Measurements from ENCODE around the gene NR2F1. TPM values are rescaled to one million over a fixed set of nuclear protein-coding genes. Genes with fewer than 3 reads are reported as not detected.

NR2F1 gene
- total RNA-seq, 1 experiment from 2014 or later = not detected

GRCh38 chr5:93575461-93576414, 7.3 kb upstream of the NR2F1 start:
- Histone ChIP-seq H3K9me2 (replicated peaks; ENCODE audit: insufficient read depth, low read length) (no peaks in the 10 kb centered on the region), H3K27ac (ENCODE audit: low read length) (no peak overlapping the region), H3K4me2 (ENCODE audit: low read depth, low read length, poor library complexity, severe bottlenecking) (no peak overlapping the region), H3K9me3 (ENCODE audit: low read length) (no peaks in the 10 kb centered on the region), H3K36me3 (ENCODE audit: insufficient read depth, low read length) (no peaks in the 10 kb centered on the region), H4K20me1 (ENCODE audit: insufficient read depth, low read depth, low read length) (no peaks in the 10 kb centered on the region), H3K27me3 (ENCODE audit: low read length) (no peaks in the 10 kb centered on the region), H2AFZ (ENCODE audit: low read length) (no peak overlapping the region), H3K4me3 (ENCODE audit: low read length) (no peak overlapping the region), H3K4me1 (ENCODE audit: low read length) (no peaks in the 10 kb centered on the region), H3K79me2 (ENCODE audit: low read length) (no peaks in the 10 kb centered on the region), H3K9ac (ENCODE audit: low read length) (no peak overlapping the region)
- DNase-seq = no peak

GRCh38 chr5:93576994-93577853, 5.8 kb upstream of the NR2F1 start:
- no peak overlapping the region for H3K9ac ChIP-seq (ENCODE audit: low read length)
- no peaks in the 10 kb centered on the region for H3K79me2 ChIP-seq (ENCODE audit: low read length)
- no peak overlapping the region for H3K4me3 ChIP-seq (ENCODE audit: low read length)
- H3K4me2 ChIP-seq (ENCODE audit: low read depth, low read length, poor library complexity, severe bottlenecking) = no peak overlapping the region
- no peaks in the 10 kb centered on the region for H3K36me3 ChIP-seq (ENCODE audit: insufficient read depth, low read length)
- H3K27me3 ChIP-seq (ENCODE audit: low read length) = no peaks in the 10 kb centered on the region
- no peaks in the 10 kb centered on the region for H3K9me3 ChIP-seq (ENCODE audit: low read length)
- H3K4me1 ChIP-seq (ENCODE audit: low read length) = peaks cover 7% of the 10 kb centered on the region
- no peaks in the 10 kb centered on the region for H3K9me2 ChIP-seq (replicated peaks; ENCODE audit: insufficient read depth, low read length)
- no peak overlapping the region for H3K27ac ChIP-seq (ENCODE audit: low read length)
- DNase-seq = no peak
- no peak overlapping the region for H2AFZ ChIP-seq (ENCODE audit: low read length)
- no peaks in the 10 kb centered on the region for H4K20me1 ChIP-seq (ENCODE audit: insufficient read depth, low read depth, low read length)

GRCh38 chr5:93577854-93578812, 4.9 kb upstream of the NR2F1 start:
- Histone ChIP-seq H3K4me2 (ENCODE audit: low read depth, low read length, poor library complexity, severe bottlenecking) (no peak overlapping the region), H3K9me3 (ENCODE audit: low read length) (no peaks in the 10 kb centered on the region)

GRCh38 chr5:93578813-93579691, 4.0 kb upstream of the NR2F1 start:
- Histone ChIP-seq H3K27ac (ENCODE audit: low read length) (no peak overlapping the region), H3K9me2 (replicated peaks; ENCODE audit: insufficient read depth, low read length) (no peaks in the 10 kb centered on the region), H4K20me1 (ENCODE audit: insufficient read depth, low read depth, low read length) (no peaks in the 10 kb centered on the region), H3K27me3 (ENCODE audit: low read length) (no peaks in the 10 kb centered on the region), H3K9ac (ENCODE audit: low read length) (no peak overlapping the region), H3K36me3 (ENCODE audit: insufficient read depth, low read length) (no peaks in the 10 kb centered on the region), H3K4me3 (ENCODE audit: low read length) (no peak overlapping the region), H3K4me1 (ENCODE audit: low read length) (peaks cover 23% of the 10 kb centered on the region), H2AFZ (ENCODE audit: low read length) (no peak overlapping the region), H3K4me2 (ENCODE audit: low read depth, low read length, poor library complexity, severe bottlenecking) (no peak overlapping the region), H3K79me2 (ENCODE audit: low read length) (no peaks in the 10 kb centered on the region), H3K9me3 (ENCODE audit: low read length) (no peaks in the 10 kb centered on the region)
- no peak for DNase-seq

More at GRCh38 chr5:93577854-93578812, 4.9 kb upstream of the NR2F1 start:
- H3K4me3 ChIP-seq (ENCODE audit: low read length) = no peak overlapping the region
- H2AFZ ChIP-seq (ENCODE audit: low read length) = no peak overlapping the region
- no peak overlapping the region for H3K27ac ChIP-seq (ENCODE audit: low read length)
- H3K36me3 ChIP-seq (ENCODE audit: insufficient read depth, low read length) = no peaks in the 10 kb centered on the region
- H4K20me1 ChIP-seq (ENCODE audit: insufficient read depth, low read depth, low read length) = no peaks in the 10 kb centered on the region
- H3K9ac ChIP-seq (ENCODE audit: low read length) = no peak overlapping the region
- no peaks in the 10 kb centered on the region for H3K79me2 ChIP-seq (ENCODE audit: low read length)
- no peak for DNase-seq
- no peaks in the 10 kb centered on the region for H3K9me2 ChIP-seq (replicated peaks; ENCODE audit: insufficient read depth, low read length)
- H3K27me3 ChIP-seq (ENCODE audit: low read length) = no peaks in the 10 kb centered on the region
- H3K4me1 ChIP-seq (ENCODE audit: low read length) = peaks cover 16% of the 10 kb centered on the region

GRCh38 chr5:93579692-93580062, 3.3 kb upstream of the NR2F1 start:
- no peaks in the 10 kb centered on the region for H3K9me2 ChIP-seq (replicated peaks; ENCODE audit: insufficient read depth, low read length)
- H3K79me2 ChIP-seq (ENCODE audit: low read length) = no peaks in the 10 kb centered on the region
- H3K27ac ChIP-seq (ENCODE audit: low read length) = no peak overlapping the region
- no peaks in the 10 kb centered on the region for H3K9me3 ChIP-seq (ENCODE audit: low read length)
- H2AFZ ChIP-seq (ENCODE audit: low read length) = no peak overlapping the region
- no peak overlapping the region for H3K4me3 ChIP-seq (ENCODE audit: low read length)
- no peak for DNase-seq
- no peaks in the 10 kb centered on the region for H3K36me3 ChIP-seq (ENCODE audit: insufficient read depth, low read length)
- no peaks in the 10 kb centered on the region for H4K20me1 ChIP-seq (ENCODE audit: insufficient read depth, low read depth, low read length)
- no peaks in the 10 kb centered on the region for H3K27me3 ChIP-seq (ENCODE audit: low read length)
- H3K4me2 ChIP-seq (ENCODE audit: low read depth, low read length, poor library complexity, severe bottlenecking) = no peak overlapping the region
- no peak overlapping the region for H3K9ac ChIP-seq (ENCODE audit: low read length)
- peaks cover 23% of the 10 kb centered on the region for H3K4me1 ChIP-seq (ENCODE audit: low read length)

GRCh38 chr5:93580063-93580926, 2.7 kb upstream of the NR2F1 start:
- peaks cover 23% of the 10 kb centered on the region for H3K4me1 ChIP-seq (ENCODE audit: low read length)
- no peaks in the 10 kb centered on the region for H3K27me3 ChIP-seq (ENCODE audit: low read length)
- no peaks in the 10 kb centered on the region for H4K20me1 ChIP-seq (ENCODE audit: insufficient read depth, low read depth, low read length)
- H3K9me2 ChIP-seq (replicated peaks; ENCODE audit: insufficient read depth, low read length) = no peaks in the 10 kb centered on the region
- no peak overlapping the region for H3K9ac ChIP-seq (ENCODE audit: low read length)
- H3K36me3 ChIP-seq (ENCODE audit: insufficient read depth, low read length) = no peaks in the 10 kb centered on the region
- H2AFZ ChIP-seq (ENCODE audit: low read length) = no peak overlapping the region
- H3K27ac ChIP-seq (ENCODE audit: low read length) = no peak overlapping the region
- DNase-seq = no peak
- H3K4me2 ChIP-seq (ENCODE audit: low read depth, low read length, poor library complexity, severe bottlenecking) = no peak overlapping the region
- H3K4me3 ChIP-seq (ENCODE audit: low read length) = no peak overlapping the region
- no peaks in the 10 kb centered on the region for H3K9me3 ChIP-seq (ENCODE audit: low read length)
- no peaks in the 10 kb centered on the region for H3K79me2 ChIP-seq (ENCODE audit: low read length)

Measured in Karpas-422 (cell line).